WTC11 (cell line): Measurements from ENCODE around the gene ZNF599. TPM values are rescaled to one million over a fixed set of nuclear protein-coding genes. Genes with fewer than 3 reads are reported as not detected.

ENCODE experiments used
- ATAC-seq: fragments of 200-7000 bp; cut with Tn5 transposase; 2 replicates; pipeline ENCODE4 v1.10.0; 2021; ENCODE audit warnings: mild to moderate bottlenecking, moderate library complexity
- CTCF ChIA-PET: fragments of 300-600 bp; sonication (Branson Sonifier 250); formaldehyde crosslinking; loops from one replicate; lab custom pipeline; 2021; ENCODE audit warnings: antibody characterized with exemption; lab: Charles Lee
- POLR2A ChIA-PET: fragments of 350-600 bp; sonication (Branson Sonifier 250); formaldehyde crosslinking; loops from one replicate; lab custom pipeline; 2021; ENCODE audit warnings: antibody characterized with exemption; lab: Charles Lee
- DNase-seq: peaks from one replicate; pipeline ENCODE4 v3.0.0; 2021; ENCODE audit warnings: low spot score
- H3K27ac Mint-ChIP-seq: 2 replicates; pipeline ENCODE4 v1.8.0; 2021; ENCODE audit warnings: mixed read lengths
- H3K27me3 Mint-ChIP-seq: 2 replicates; pipeline ENCODE4 v1.8.0; 2021; ENCODE audit warnings: low read depth, mild to moderate bottlenecking, moderate library complexity, mixed read lengths
- H3K36me3 Mint-ChIP-seq: 2 replicates; pipeline ENCODE4 v1.8.0; 2021; ENCODE audit warnings: mixed read lengths
- H3K4me1 Mint-ChIP-seq: 2 replicates; pipeline ENCODE4 v1.8.0; 2022; ENCODE audit warnings: mixed read lengths
- H3K4me3 Mint-ChIP-seq: 2 replicates; pipeline ENCODE4 v1.8.0; 2021; ENCODE audit warnings: mild to moderate bottlenecking, moderate library complexity, mixed read lengths
- H3K9me3 Mint-ChIP-seq: 2 replicates; pipeline ENCODE4 v1.8.0; 2021; ENCODE audit warnings: mixed read lengths
- ATF6 ChIP-seq: sonication (generic); formaldehyde crosslinking; IDR thresholded peaks from 2 replicates; pipeline ENCODE4 v1.8.1; 2023; ENCODE audit warnings: mild to moderate bottlenecking, missing genetic modification reagents
- CBFB ChIP-seq: sonication (generic); formaldehyde crosslinking; IDR thresholded peaks from 2 replicates; pipeline ENCODE4 v1.8.1; 2022; ENCODE audit warnings: mild to moderate bottlenecking, low read depth, missing genetic modification reagents
- CREM ChIP-seq: sonication (generic); formaldehyde crosslinking; IDR thresholded peaks from 2 replicates; pipeline ENCODE4 v1.8.1; 2022; ENCODE audit warnings: mild to moderate bottlenecking, missing genetic modification reagents, moderate library complexity
- EMX1 ChIP-seq: fragments of 250-450 bp; sonication (Bioruptor Pico); IDR thresholded peaks from 2 replicates; pipeline ENCODE4 v1.8.0; 2021; ENCODE audit warnings: mild to moderate bottlenecking
- ESRRA ChIP-seq: sonication (generic); formaldehyde crosslinking; IDR thresholded peaks from 2 replicates; pipeline ENCODE4 v1.8.1; 2022; ENCODE audit warnings: mild to moderate bottlenecking, missing genetic modification reagents, borderline replicate concordance
- ETV6 ChIP-seq: sonication (generic); formaldehyde crosslinking; IDR thresholded peaks from 2 replicates; pipeline ENCODE4 v1.8.1; 2022; ENCODE audit warnings: mild to moderate bottlenecking, missing genetic modification reagents
- FOXK1 ChIP-seq: sonication (generic); formaldehyde crosslinking; IDR thresholded peaks from 2 replicates; pipeline ENCODE4 v1.8.0; 2022; ENCODE audit warnings: mild to moderate bottlenecking, moderate library complexity, missing genetic modification reagents
- HMGA2 ChIP-seq: fragments of 250-450 bp; sonication (Bioruptor Pico); IDR thresholded peaks from 2 replicates; pipeline ENCODE4 v1.4.0; 2021; ENCODE audit warnings: mild to moderate bottlenecking, moderate library complexity
- MLX ChIP-seq: sonication (generic); formaldehyde crosslinking; IDR thresholded peaks from 2 replicates; pipeline ENCODE4 v1.8.1; 2023; ENCODE audit warnings: mild to moderate bottlenecking, missing genetic modification reagents, moderate library complexity
- NFE2L1 ChIP-seq: sonication (generic); formaldehyde crosslinking; IDR thresholded peaks from 2 replicates; pipeline ENCODE4 v1.8.1; 2023; ENCODE audit warnings: missing genetic modification reagents
- SMAD4 ChIP-seq: sonication (generic); formaldehyde crosslinking; IDR thresholded peaks from 2 replicates; pipeline ENCODE4 v1.8.0; 2022; ENCODE audit warnings: mild to moderate bottlenecking, missing genetic modification reagents
- TEAD1 ChIP-seq: sonication (generic); formaldehyde crosslinking; IDR thresholded peaks from 2 replicates; pipeline ENCODE4 v1.8.0; 2022; ENCODE audit warnings: mild to moderate bottlenecking, missing genetic modification reagents
- USF1 ChIP-seq: sonication (generic); formaldehyde crosslinking; IDR thresholded peaks from 2 replicates; pipeline ENCODE4 v1.8.0; 2022; ENCODE audit warnings: mild to moderate bottlenecking, missing genetic modification reagents
- ZBTB21 ChIP-seq: sonication (generic); formaldehyde crosslinking; IDR thresholded peaks from 2 replicates; pipeline ENCODE4 v1.8.1; 2023; ENCODE audit warnings: mild to moderate bottlenecking, missing genetic modification reagents, borderline replicate concordance
- ZNF232 ChIP-seq: sonication (generic); formaldehyde crosslinking; IDR thresholded peaks from 2 replicates; pipeline ENCODE4 v1.8.0; 2022; ENCODE audit warnings: mild to moderate bottlenecking, missing genetic modification reagents
- ZNF263 ChIP-seq: sonication (generic); formaldehyde crosslinking; IDR thresholded peaks from 2 replicates; pipeline ENCODE4 v1.8.1; 2022; ENCODE audit warnings: low read depth, mild to moderate bottlenecking, moderate library complexity, missing genetic modification reagents
- ZNF317 ChIP-seq: sonication (generic); formaldehyde crosslinking; IDR thresholded peaks from 2 replicates; pipeline ENCODE4 v1.8.1; 2023; ENCODE audit warnings: low read depth, mild to moderate bottlenecking, moderate library complexity, missing genetic modification reagents, borderline replicate concordance
- ZNF512 ChIP-seq: sonication (generic); formaldehyde crosslinking; IDR thresholded peaks from 2 replicates; pipeline ENCODE4 v1.8.1; 2022; ENCODE audit warnings: missing genetic modification reagents, borderline replicate concordance
- ZSCAN18 ChIP-seq: fragments of 250-450 bp; sonication (Bioruptor Pico); IDR thresholded peaks from 2 replicates; pipeline ENCODE4 v2.1.2; 2022; ENCODE audit warnings: mild to moderate bottlenecking, moderate library complexity
- total RNA-seq: library from RNA; stranded (reverse); gene quantifications from 3 replicates; pipeline ENCODE4 v1.2.3, GENCODE V29; 2021
- TF ChIP-seq, protein P1 (sequence below): sonication (generic); formaldehyde crosslinking; IDR thresholded peaks from 2 replicates; pipeline ENCODE4 v1.8.0; 2023; ENCODE audit warnings: missing genetic modification reagents, mild to moderate bottlenecking, borderline replicate concordance
- TF ChIP-seq, protein P2 (sequence below): sonication (generic); formaldehyde crosslinking; conservative IDR thresholded peaks from 2 replicates; pipeline ENCODE4 v1.8.1; 2022; ENCODE audit warnings: mild to moderate bottlenecking, missing genetic modification reagents
- TF ChIP-seq, protein P3 (sequence below): sonication (generic); formaldehyde crosslinking; IDR thresholded peaks from 2 replicates; pipeline ENCODE4 v1.8.0; 2023; ENCODE audit warnings: missing genetic modification reagents
- TF ChIP-seq, protein P4 (sequence below): sonication (generic); formaldehyde crosslinking; IDR thresholded peaks from 2 replicates; pipeline ENCODE4 v1.8.0; 2022; ENCODE audit warnings: mild to moderate bottlenecking, missing genetic modification reagents

Gene ZNF599
- total RNA-seq, 1 experiment from 2014 or later, result 5.2 TPM

GRCh38 chr19:34767951-34768350 lies 5.1 kb downstream of the ZNF599 start:
- ATAC-seq, result no peak
- H3K27ac Mint-ChIP-seq, result no peak overlapping the region
- TF ChIP-seq, protein P1, sequence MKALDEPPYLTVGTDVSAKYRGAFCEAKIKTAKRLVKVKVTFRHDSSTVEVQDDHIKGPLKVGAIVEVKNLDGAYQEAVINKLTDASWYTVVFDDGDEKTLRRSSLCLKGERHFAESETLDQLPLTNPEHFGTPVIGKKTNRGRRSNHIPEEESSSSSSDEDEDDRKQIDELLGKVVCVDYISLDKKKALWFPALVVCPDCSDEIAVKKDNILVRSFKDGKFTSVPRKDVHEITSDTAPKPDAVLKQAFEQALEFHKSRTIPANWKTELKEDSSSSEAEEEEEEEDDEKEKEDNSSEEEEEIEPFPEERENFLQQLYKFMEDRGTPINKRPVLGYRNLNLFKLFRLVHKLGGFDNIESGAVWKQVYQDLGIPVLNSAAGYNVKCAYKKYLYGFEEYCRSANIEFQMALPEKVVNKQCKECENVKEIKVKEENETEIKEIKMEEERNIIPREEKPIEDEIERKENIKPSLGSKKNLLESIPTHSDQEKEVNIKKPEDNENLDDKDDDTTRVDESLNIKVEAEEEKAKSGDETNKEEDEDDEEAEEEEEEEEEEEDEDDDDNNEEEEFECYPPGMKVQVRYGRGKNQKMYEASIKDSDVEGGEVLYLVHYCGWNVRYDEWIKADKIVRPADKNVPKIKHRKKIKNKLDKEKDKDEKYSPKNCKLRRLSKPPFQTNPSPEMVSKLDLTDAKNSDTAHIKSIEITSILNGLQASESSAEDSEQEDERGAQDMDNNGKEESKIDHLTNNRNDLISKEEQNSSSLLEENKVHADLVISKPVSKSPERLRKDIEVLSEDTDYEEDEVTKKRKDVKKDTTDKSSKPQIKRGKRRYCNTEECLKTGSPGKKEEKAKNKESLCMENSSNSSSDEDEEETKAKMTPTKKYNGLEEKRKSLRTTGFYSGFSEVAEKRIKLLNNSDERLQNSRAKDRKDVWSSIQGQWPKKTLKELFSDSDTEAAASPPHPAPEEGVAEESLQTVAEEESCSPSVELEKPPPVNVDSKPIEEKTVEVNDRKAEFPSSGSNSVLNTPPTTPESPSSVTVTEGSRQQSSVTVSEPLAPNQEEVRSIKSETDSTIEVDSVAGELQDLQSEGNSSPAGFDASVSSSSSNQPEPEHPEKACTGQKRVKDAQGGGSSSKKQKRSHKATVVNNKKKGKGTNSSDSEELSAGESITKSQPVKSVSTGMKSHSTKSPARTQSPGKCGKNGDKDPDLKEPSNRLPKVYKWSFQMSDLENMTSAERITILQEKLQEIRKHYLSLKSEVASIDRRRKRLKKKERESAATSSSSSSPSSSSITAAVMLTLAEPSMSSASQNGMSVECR (CRISPR knock-in tag), result no peak
- TF ChIP-seq, protein P2, sequence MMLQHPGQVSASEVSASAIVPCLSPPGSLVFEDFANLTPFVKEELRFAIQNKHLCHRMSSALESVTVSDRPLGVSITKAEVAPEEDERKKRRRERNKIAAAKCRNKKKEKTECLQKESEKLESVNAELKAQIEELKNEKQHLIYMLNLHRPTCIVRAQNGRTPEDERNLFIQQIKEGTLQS, result no peak
- no peak for TF ChIP-seq ETV6 (CRISPR knock-in tag)
- TF ChIP-seq ZSCAN18 (CRISPR knock-in tag), result no peak
- TF ChIP-seq, protein P3, sequence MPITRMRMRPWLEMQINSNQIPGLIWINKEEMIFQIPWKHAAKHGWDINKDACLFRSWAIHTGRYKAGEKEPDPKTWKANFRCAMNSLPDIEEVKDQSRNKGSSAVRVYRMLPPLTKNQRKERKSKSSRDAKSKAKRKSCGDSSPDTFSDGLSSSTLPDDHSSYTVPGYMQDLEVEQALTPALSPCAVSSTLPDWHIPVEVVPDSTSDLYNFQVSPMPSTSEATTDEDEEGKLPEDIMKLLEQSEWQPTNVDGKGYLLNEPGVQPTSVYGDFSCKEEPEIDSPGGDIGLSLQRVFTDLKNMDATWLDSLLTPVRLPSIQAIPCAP (CRISPR knock-in tag), result no peak
- no peak for TF ChIP-seq USF1 (CRISPR knock-in tag)
- no peak for TF ChIP-seq TEAD1 (CRISPR knock-in tag)
- TF ChIP-seq ESRRA, result no peak
- peaks cover 11% of the 10 kb centered on the region for H3K27me3 Mint-ChIP-seq
- H3K4me3 Mint-ChIP-seq, result no peak overlapping the region
- ChIA-PET POLR2A (no interaction called here), CTCF (no interaction called here)
- H3K36me3 Mint-ChIP-seq, result peaks cover 35% of the 10 kb centered on the region
- no peak for DNase-seq
- peaks cover 26% of the 10 kb centered on the region for H3K9me3 Mint-ChIP-seq
- H3K4me1 Mint-ChIP-seq, result peaks cover 9% of the 10 kb centered on the region

DNA sequence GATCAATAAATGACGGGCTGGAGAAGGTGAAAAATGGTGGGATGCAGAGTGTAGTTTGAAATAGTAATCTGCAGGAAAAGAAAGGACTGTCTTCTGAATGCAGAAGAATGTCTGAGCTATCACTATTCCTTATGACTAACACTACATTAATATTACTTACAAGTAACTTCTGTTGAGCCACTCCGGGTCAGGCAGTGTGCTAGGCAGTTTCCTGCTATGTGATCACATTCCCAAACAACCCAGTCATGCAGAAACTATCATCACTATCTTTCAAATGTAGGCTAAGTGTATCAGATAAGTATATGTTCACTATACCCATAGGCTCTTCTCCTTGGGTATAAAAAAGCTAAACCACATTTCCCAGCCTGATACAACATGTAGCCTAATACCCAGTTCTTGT lies 6.6 kb downstream of the ZNF599 start:
- H3K9me3 Mint-ChIP-seq, result peaks cover 42% of the 10 kb centered on the region
- no peak overlapping the region for H3K27ac Mint-ChIP-seq
- no peak overlapping the region for H3K4me3 Mint-ChIP-seq
- ChIA-PET POLR2A (no interaction called here), CTCF (no interaction called here)
- H3K36me3 Mint-ChIP-seq, result peaks cover 50% of the 10 kb centered on the region
- H3K4me1 Mint-ChIP-seq, result no peaks in the 10 kb centered on the region
- no peak for DNase-seq
- ATAC-seq, result no peak
- H3K27me3 Mint-ChIP-seq, result peaks cover 1% of the 10 kb centered on the region; the same call in 1 of the 2 replicates
- TF ChIP-seq ZBTB21 (no peak), ZNF512 (CRISPR knock-in tag) (no peak), HMGA2 (no peak), MLX (CRISPR knock-in tag) (no peak), SMAD4 (CRISPR knock-in tag) (no peak), ATF6 (CRISPR knock-in tag) (no peak), ETV6 (CRISPR knock-in tag) (no peak), FOXK1 (no peak), ZNF263 (CRISPR knock-in tag) (no peak), NFE2L1 (no peak), ZNF232 (CRISPR knock-in tag) (no peak), ZNF317 (no peak), CBFB (CRISPR knock-in tag) (no peak), EMX1 (CRISPR knock-in tag) (no peak), CREM (CRISPR knock-in tag) (no peak)
- TF ChIP-seq, protein P4, sequence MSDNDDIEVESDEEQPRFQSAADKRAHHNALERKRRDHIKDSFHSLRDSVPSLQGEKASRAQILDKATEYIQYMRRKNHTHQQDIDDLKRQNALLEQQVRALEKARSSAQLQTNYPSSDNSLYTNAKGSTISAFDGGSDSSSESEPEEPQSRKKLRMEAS (CRISPR knock-in tag), result no peak
